Neuronal stem cell (in vitro differentiated cells): ENCODE results near the gene MAML2.

Source experiments
- DNase-seq: peaks from one replicate; pipeline ENCODE4 v3.0.0-alpha.2; 2013; ENCODE audit warnings: low spot score
- H2AFZ ChIP-seq: one replicate; pipeline ENCODE4 v1.6.1; 2013; ENCODE audit warnings: mild to moderate bottlenecking, low read length, inconsistent platforms
- H2AK5ac ChIP-seq: 2 replicates; pipeline ENCODE4 v1.6.1; 2013; ENCODE audit warnings: low read depth, mild to moderate bottlenecking, inconsistent platforms, low read length, moderate library complexity, mixed read lengths
- H2BK120ac ChIP-seq: 2 replicates; pipeline ENCODE4 v1.6.1; 2013; ENCODE audit warnings: low read depth, mild to moderate bottlenecking, inconsistent platforms, low read length, moderate library complexity, mixed read lengths
- H2BK12ac ChIP-seq: one replicate; pipeline ENCODE4 v1.6.1; 2013; ENCODE audit warnings: low read length, inconsistent platforms
- H2BK15ac ChIP-seq: 2 replicates; pipeline ENCODE4 v1.6.1; 2013; ENCODE audit warnings: mild to moderate bottlenecking, low read length, inconsistent platforms, mixed read lengths
- H2BK5ac ChIP-seq: one replicate; pipeline ENCODE4 v1.6.1; 2013; ENCODE audit warnings: inconsistent platforms, mild to moderate bottlenecking, low read length, moderate library complexity
- H3K14ac ChIP-seq: one replicate; pipeline ENCODE4 v1.6.1; 2013; ENCODE audit warnings: low read length, inconsistent platforms
- H3K18ac ChIP-seq: 2 replicates; pipeline ENCODE4 v1.6.1; 2013; ENCODE audit warnings: low read length, inconsistent platforms
- H3K23ac ChIP-seq: 2 replicates; pipeline ENCODE4 v1.6.1; 2013; ENCODE audit warnings: low read depth, mild to moderate bottlenecking, mixed read lengths, low read length, inconsistent platforms; ENCODE audit not compliant: poor library complexity
- H3K27ac ChIP-seq: replicated peaks from 3 replicates; pipeline ENCODE4 v1.5.1; 2013; ENCODE audit warnings: low read length, inconsistent platforms
- H3K27me3 ChIP-seq, 3 experiments: 2 replicates each; pipeline ENCODE4 v1.6.1; 2013; ENCODE audit warnings: low read length in 3 of 3, mild to moderate bottlenecking in 2 of 3, inconsistent platforms in 1 of 3, low read depth in 1 of 3, mixed read lengths in 1 of 3, moderate library complexity in 1 of 3; ENCODE audit not compliant: control insufficient read depth in 3 of 3, insufficient read depth in 3 of 3
- H3K36me3 ChIP-seq, 2 donors: replicated peaks in 1 of 2; 2 replicates each; pipeline ENCODE4 v1.6.1; 2013; ENCODE audit warnings: low read length in 2 of 2; ENCODE audit not compliant: control insufficient read depth in 2 of 2, insufficient read depth in 2 of 2
- H3K4ac ChIP-seq: 2 replicates; pipeline ENCODE4 v1.6.1; 2013; ENCODE audit warnings: inconsistent platforms, mild to moderate bottlenecking, low read length, moderate library complexity
- H3K4me1 ChIP-seq, 2 donors: 1 replicate in 1 of 2; 2 replicates in 1 of 2; pipeline ENCODE4 v1.6.1; 2013; ENCODE audit warnings: low read length in 2 of 2, low read depth in 1 of 2; ENCODE audit not compliant: control insufficient read depth in 2 of 2, insufficient read depth in 1 of 2
- H3K4me2 ChIP-seq: one replicate; pipeline ENCODE4 v1.6.1; 2013; ENCODE audit warnings: mild to moderate bottlenecking, low read length, inconsistent platforms; ENCODE audit not compliant: insufficient read depth, poor library complexity, severe bottlenecking
- H3K4me3 ChIP-seq, 2 donors: 2 replicates each; pipeline ENCODE4 v1.5.1; 2013; ENCODE audit warnings: low read length in 2 of 2, mild to moderate bottlenecking in 2 of 2, inconsistent platforms in 1 of 2, moderate library complexity in 1 of 2
- H3K79me1 ChIP-seq: one replicate; pipeline ENCODE4 v1.6.1; 2013; ENCODE audit warnings: low read depth, mild to moderate bottlenecking, inconsistent platforms, low read length, moderate library complexity
- H3K9ac ChIP-seq: one replicate; pipeline ENCODE4 v1.6.1; 2013; ENCODE audit warnings: mild to moderate bottlenecking, low read depth, low read length, inconsistent platforms; ENCODE audit not compliant: poor library complexity
- H3K9me3 ChIP-seq, 2 donors: replicated peaks in 1 of 2; 2 replicates each; pipeline versions ENCODE3 to v1.6.1; 2013; ENCODE audit warnings: low read length in 2 of 2, mild to moderate bottlenecking in 2 of 2, inconsistent platforms in 1 of 2, low read depth in 1 of 2, mixed read lengths in 1 of 2, moderate library complexity in 1 of 2; ENCODE audit not compliant: control insufficient read depth in 2 of 2, insufficient read depth in 1 of 2
- H4K8ac ChIP-seq: one replicate; pipeline ENCODE4 v1.6.1; 2013; ENCODE audit warnings: low read depth, mild to moderate bottlenecking, inconsistent platforms, low read length, moderate library complexity
- H4K91ac ChIP-seq: one replicate; pipeline ENCODE4 v1.6.1; 2013; ENCODE audit warnings: low read length, low read depth, mild to moderate bottlenecking, inconsistent platforms; ENCODE audit not compliant: poor library complexity
- WGBS, 2 donors: extraction: QIAGEN DNeasy Blood & Tissue Kit; methylation state at CpG; one replicate each; pipeline ENCODE4 v1.1.7; 2013; ENCODE audit warnings: missing lambda C conversion rate in 2 of 2, mixed read lengths in 1 of 2; ENCODE audit not compliant: insufficient read length in 2 of 2, insufficient replicate concordance in 1 of 2; ENCODE audit errors: extremely low coverage in 2 of 2; 5-methylcytosine and 5-hydroxymethylcytosine counted together

Gene MAML2

GRCh38 chr11:96010683-96011082 is 332.3 kb downstream of the MAML2 start:
- H3K23ac ChIP-seq = no peak overlapping the region
- H4K8ac ChIP-seq = no peak overlapping the region
- H3K79me1 ChIP-seq = no peaks in the 10 kb centered on the region
- H3K4ac ChIP-seq = no peak overlapping the region
- H2AFZ ChIP-seq = no peak overlapping the region
- no peak overlapping the region for H3K4me2 ChIP-seq
- H2BK12ac ChIP-seq = no peak overlapping the region
- H3K9ac ChIP-seq = no peak overlapping the region
- H3K9me3 ChIP-seq = no peaks in the 10 kb centered on the region
- no peak overlapping the region for H2BK15ac ChIP-seq
- no peak for DNase-seq
- no peak overlapping the region for H4K91ac ChIP-seq
- no peak overlapping the region for H2BK120ac ChIP-seq
- H3K27ac ChIP-seq = no peak overlapping the region
- H2AK5ac ChIP-seq = no peak overlapping the region
- H3K4me3 ChIP-seq = no peak overlapping the region
- H3K36me3 ChIP-seq = no peaks in the 10 kb centered on the region
- no peak overlapping the region for H3K14ac ChIP-seq
- no peak overlapping the region for H3K18ac ChIP-seq
- peaks cover 6 to 32% of the 10 kb centered on the region in 2 donors for H3K4me1 ChIP-seq
- no peak overlapping the region for H2BK5ac ChIP-seq
- no peaks in the 10 kb centered on the region for H3K27me3 ChIP-seq

DNA sequence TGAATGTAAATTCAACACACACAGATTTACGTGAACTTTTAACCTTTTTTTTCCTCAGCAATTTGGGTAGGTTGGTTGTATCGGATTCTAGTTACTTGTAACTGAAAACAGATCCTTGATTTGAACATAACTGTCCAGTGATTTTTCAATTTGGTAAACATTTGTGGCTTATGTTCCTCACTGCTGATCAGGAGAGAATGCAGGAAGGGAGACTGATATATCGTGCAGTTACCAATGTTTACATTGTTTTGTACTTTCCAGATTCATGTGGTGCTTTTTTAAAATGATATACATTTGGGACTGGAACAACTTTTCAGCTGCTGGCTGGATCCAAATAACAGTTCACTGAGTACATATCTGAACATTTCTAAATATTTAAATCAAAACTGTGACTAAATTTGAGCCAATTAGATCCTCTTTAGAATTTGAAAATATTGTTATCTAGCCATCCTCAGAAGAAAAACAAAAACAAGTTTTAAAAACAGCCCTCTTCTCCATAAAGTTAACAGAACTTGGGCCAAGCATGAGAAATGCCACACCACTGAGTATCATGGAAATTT is 334.8 kb downstream of the MAML2 start:
- Histone ChIP-seq H3K14ac (no peak overlapping the region), H4K91ac (no peak overlapping the region), H3K36me3 (no peaks in the 10 kb centered on the region), H3K4ac (no peak overlapping the region), H2BK5ac (no peak overlapping the region), H4K8ac (no peak overlapping the region), H2BK15ac (no peak overlapping the region), H3K18ac (no peak overlapping the region), H3K23ac (no peak overlapping the region), H3K79me1 (no peaks in the 10 kb centered on the region), H3K4me2 (no peak overlapping the region), H2BK120ac (no peak overlapping the region), H3K4me3 (no peak overlapping the region), H3K4me1 (peaks cover 3 to 16% of the 10 kb centered on the region in 2 donors), H3K9me3 (peaks cover 0 to 6% of the 10 kb centered on the region in 2 donors), H3K27me3 (no peaks in the 10 kb centered on the region), H3K27ac (no peak overlapping the region), H2AFZ (no peak overlapping the region), H3K9ac (no peak overlapping the region), H2AK5ac (no peak overlapping the region), H2BK12ac (no peak overlapping the region)
- DNase-seq = no peak
- no CpG with 5 or more reads among the region's 3 CpGs for WGBS, 2 donors

DNA sequence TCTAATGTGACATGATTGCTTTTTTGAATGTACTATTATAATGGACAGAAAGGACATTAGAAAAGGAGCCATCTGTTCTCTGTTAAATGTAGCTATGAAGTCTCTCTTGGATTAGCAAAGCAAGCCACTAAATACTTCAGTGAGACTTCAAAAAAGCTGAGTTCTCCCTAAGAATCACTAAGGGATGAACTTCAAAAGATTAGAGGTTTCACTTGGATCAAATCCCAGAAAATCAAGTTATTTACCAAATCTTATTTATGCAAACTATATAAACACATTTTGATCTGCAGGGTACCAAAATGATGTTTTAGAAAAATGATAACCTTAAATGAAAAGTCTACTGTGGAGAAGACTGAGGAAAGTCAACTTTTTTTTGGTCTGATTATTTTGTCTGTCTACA is 337.0 kb downstream of the MAML2 start:
- no peak overlapping the region for H4K91ac ChIP-seq
- no peak overlapping the region for H2BK120ac ChIP-seq
- no peak overlapping the region for H3K4me2 ChIP-seq
- H3K4me3 ChIP-seq = no peak overlapping the region
- DNase-seq = no peak
- peaks cover 0 to 6% of the 10 kb centered on the region in 2 donors for H3K9me3 ChIP-seq
- H2AFZ ChIP-seq = no peak overlapping the region
- H3K36me3 ChIP-seq = peaks cover 0 to 2% of the 10 kb centered on the region in 2 donors
- no peak overlapping the region for H2BK5ac ChIP-seq
- H4K8ac ChIP-seq = no peak overlapping the region
- H2BK12ac ChIP-seq = no peak overlapping the region
- H3K27me3 ChIP-seq = no peaks in the 10 kb centered on the region
- H2AK5ac ChIP-seq = no peak overlapping the region
- H3K79me1 ChIP-seq = no peaks in the 10 kb centered on the region
- no peak overlapping the region for H3K14ac ChIP-seq
- no peak overlapping the region for H3K23ac ChIP-seq
- no peak overlapping the region for H2BK15ac ChIP-seq
- H3K4ac ChIP-seq = no peak overlapping the region
- H3K27ac ChIP-seq = no peak overlapping the region
- no peaks in the 10 kb centered on the region for H3K4me1 ChIP-seq
- no peak overlapping the region for H3K9ac ChIP-seq
- no peak overlapping the region for H3K18ac ChIP-seq

GRCh38 chr11:96004862-96005261 is 338.1 kb downstream of the MAML2 start:
- Histone ChIP-seq H3K4me3 (no peak overlapping the region), H3K18ac (no peak overlapping the region)

More at GRCh38 chr11:96004862-96005261, 338.1 kb downstream of the MAML2 start:
- no CpG with 5 or more reads among the region's 1 CpG for WGBS, 2 donors
- Histone ChIP-seq H2AK5ac (no peak overlapping the region), H2BK120ac (no peak overlapping the region), H2BK12ac (no peak overlapping the region), H3K4ac (no peak overlapping the region), H4K8ac (no peak overlapping the region), H3K36me3 (peaks cover 0 to 2% of the 10 kb centered on the region in 2 donors), H4K91ac (no peak overlapping the region), H2AFZ (no peak overlapping the region), H3K23ac (no peak overlapping the region), H2BK15ac (no peak overlapping the region), H3K4me2 (no peak overlapping the region), H3K27me3 (no peaks in the 10 kb centered on the region), H3K4me1 (peaks cover 0 to 5% of the 10 kb centered on the region in 2 donors), H3K79me1 (no peaks in the 10 kb centered on the region), H3K9ac (no peak overlapping the region), H2BK5ac (no peak overlapping the region), H3K27ac (no peak overlapping the region), H3K9me3 (peaks cover 0 to 6% of the 10 kb centered on the region in 2 donors), H3K14ac (no peak overlapping the region)
- no peak for DNase-seq
